Motor neuron (in vitro differentiated cells): ENCODE results near the gene DDR1. TPM values are rescaled to one million over a fixed set of nuclear protein-coding genes. Genes with fewer than 3 reads are reported as not detected.
A peak's percentile ranks its signal among the peaks of the same experiment; 100 is the strongest.
"Not testable (repeated sequence)": the region's sequence is repeated elsewhere in the genome, so short reads cannot be mapped to it uniquely, and the experiment has no call there.

ENCODE experiments used
- ATAC-seq, 8 experiments: fragments of 200-7000 bp; cut with Tn5 transposase; replicated peaks in 6 of 8; 2 replicates each; pipeline ENCODE4 v1.8.0; 2021; ENCODE audit warnings: mild to moderate bottlenecking in 8 of 8, moderate library complexity in 8 of 8
- H3K27ac ChIP-seq, 2 donors: fragments of 250-450 bp; sonication (Bioruptor Pico); 2 replicates each; pipeline ENCODE4 v1.9.0; 2021; ENCODE audit warnings: antibody characterized with exemption in 2 of 2, mild to moderate bottlenecking in 2 of 2, moderate library complexity in 1 of 2
- H3K4me1 ChIP-seq, 2 donors: fragments of 250-450 bp; sonication (Bioruptor Pico); replicated peaks in 1 of 2; 2 replicates each; pipeline ENCODE4 v1.6.1; 2021; ENCODE audit warnings: antibody characterized with exemption in 2 of 2, mild to moderate bottlenecking in 2 of 2, moderate library complexity in 1 of 2
- H3K4me3 ChIP-seq, 5 donors: fragments of 250-450 bp; sonication (Bioruptor Pico); 2 replicates each; pipeline ENCODE4 v1.9.0; 2021; ENCODE audit warnings: antibody characterized with exemption in 5 of 5, mild to moderate bottlenecking in 5 of 5, moderate library complexity in 4 of 5
- WGBS, 10 experiments: fragments of 450-650 bp; shearing (Covaris generic); methylation state at CpG; one replicate each; pipeline ENCODE4 v1.0.0; 2022; 5-methylcytosine and 5-hydroxymethylcytosine counted together
- in situ Hi-C, 9 experiments: fragments of 400-800 bp; cut with MboI; loops; one replicate each; pipeline ENCODE4 v1.15.0; 2021; ENCODE audit warnings: low sequenced_read_pairs in 9 of 9, low pct_unique_long_range_greater_than_20kb in 2 of 9; ENCODE audit not compliant: unreplicated experiment in 9 of 9
- total RNA-seq, 8 experiments: library from RNA; unstranded; fragments of 300-600 nt; gene quantifications; 2 replicates each; pipeline versions ENCODE4 v1.2.3 to v1.2.4, GENCODE V29; 2022

Gene DDR1
- total RNA-seq, 8 experiments from 2014 or later: 24.1 to 369 (median 138) TPM

- in situ Hi-C loops: no loop called here
- WGBS, 10 experiments: 4 to 100% (median 40%) methylated on average over 1 to 5 of the region's 5 CpGs; no CpG with 5 or more reads in 1 of the 10 experiments
- peak overlapping the region in 1 of 2 donors; percentile 54 for H3K27ac ChIP-seq
- peak in 6 of 8 experiments; percentile 31 to 91 (median 84) for ATAC-seq
- H3K4me3 ChIP-seq: no peak overlapping the region
- peaks cover 23 to 25% of the 10 kb centered on the region in 2 donors for H3K4me1 ChIP-seq
Measured at GRCh38 chr6:30857549-30857948, 26.8 kb upstream of the DDR1 start.

DNA sequence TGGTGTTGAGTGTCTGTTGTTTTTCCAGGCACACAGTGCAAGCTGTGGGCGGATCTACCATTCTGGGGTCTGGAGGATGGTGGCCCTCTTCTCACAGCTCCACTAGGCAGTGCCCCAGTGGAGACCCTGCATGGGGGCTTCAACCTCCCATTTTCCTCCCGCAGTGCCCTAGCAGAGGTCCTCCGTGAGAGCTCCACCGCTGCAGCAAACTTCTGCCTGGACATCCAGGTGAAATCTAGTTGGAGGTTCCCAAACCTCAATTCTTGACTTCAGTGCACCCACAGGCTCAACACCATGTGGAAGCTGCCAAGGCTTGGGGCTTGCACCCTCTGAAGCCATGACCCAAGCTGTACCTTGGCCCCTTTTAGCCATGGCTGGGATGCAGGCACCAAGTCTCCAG is 24.6 kb upstream of the DDR1 start:
- H3K4me3 ChIP-seq, in situ Hi-C loops, ATAC-seq, H3K27ac ChIP-seq: not testable (repeated sequence)
- H3K4me1 ChIP-seq: peaks cover 23 to 25% of the 10 kb centered on the region in 2 donors
- 100% methylated on average over 1 to 2 of the region's 4 CpGs; no CpG with 5 or more reads in 8 of the 10 experiments for WGBS, 10 experiments

- no peak for ATAC-seq
- H3K27ac ChIP-seq: no peak overlapping the region
- WGBS, 10 experiments: 13 to 90% (median 61%) methylated on average over 1 to 3 of the region's 3 CpGs
- in situ Hi-C loops: no loop called here
- peaks cover 17 to 18% of the 10 kb centered on the region in 2 donors for H3K4me1 ChIP-seq
- H3K4me3 ChIP-seq: no peak overlapping the region
Measured at GRCh38 chr6:30861257-30862048, 22.9 kb upstream of the DDR1 start.

DNA sequence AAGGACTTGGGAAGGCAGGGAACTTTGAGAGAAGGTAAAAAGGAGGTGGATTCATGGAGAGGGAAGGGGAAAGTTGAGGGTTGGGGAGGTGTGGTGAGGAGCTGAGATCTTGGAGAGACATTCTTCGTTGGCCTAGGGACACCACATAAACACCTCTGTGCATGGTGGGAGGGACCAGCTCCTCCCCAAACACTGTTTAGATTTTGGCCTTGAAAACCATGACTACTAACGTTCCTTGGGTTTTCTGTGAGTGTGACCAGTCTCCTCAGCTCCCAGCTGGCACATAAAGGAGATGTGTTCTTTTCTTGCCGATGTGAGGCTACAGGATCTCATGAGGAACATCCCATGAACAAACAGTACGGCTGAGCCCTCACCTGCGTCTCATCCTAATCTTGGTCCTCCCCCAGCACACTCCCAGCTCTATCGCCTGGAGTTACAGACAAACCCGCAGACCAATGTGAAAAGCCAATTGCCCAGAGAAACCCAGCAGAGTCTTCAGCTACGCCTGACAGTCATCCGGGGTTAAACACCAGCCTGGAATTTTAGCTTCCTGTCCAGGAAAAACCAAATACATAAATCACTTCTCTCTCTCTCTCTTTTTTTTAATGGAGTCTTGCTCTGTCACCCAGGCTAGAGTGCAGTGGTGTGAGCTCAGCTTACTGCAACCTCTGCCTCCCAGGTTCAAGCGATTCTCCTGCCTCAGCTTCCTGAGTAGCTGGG is 22.0 kb upstream of the DDR1 start:
- no peak for ATAC-seq
- 38 to 100% (median 78%) methylated on average over 1 to 8 of the region's 10 CpGs; no CpG with 5 or more reads in 1 of the 10 experiments for WGBS, 10 experiments

GRCh38 chr6:30864325-30864724 is 20.0 kb upstream of the DDR1 start:
- Histone ChIP-seq H3K4me1 (no peaks in the 10 kb centered on the region), H3K4me3 (no peak overlapping the region), H3K27ac (no peak overlapping the region)
- 40 to 100% (median 82%) methylated on average over 1 to 4 of the region's 4 CpGs; no CpG with 5 or more reads in 5 of the 10 experiments for WGBS, 10 experiments
- in situ Hi-C loops: no loop called here
- ATAC-seq: no peak

More for the DNA sequence above, 22.0 kb upstream of the DDR1 start:
- no peak overlapping the region for H3K4me3 ChIP-seq
- H3K4me1 ChIP-seq: peaks cover 8 to 9% of the 10 kb centered on the region in 2 donors
- in situ Hi-C loops: no loop called here
- no peak overlapping the region for H3K27ac ChIP-seq

GRCh38 chr6:30869241-30869749 is 15.0 kb upstream of the DDR1 start:
- H3K4me3 ChIP-seq, H3K27ac ChIP-seq, ATAC-seq, in situ Hi-C loops, H3K4me1 ChIP-seq: not testable (repeated sequence)
- WGBS, 10 experiments: 10 to 85% (median 69%) methylated on average over 1 to 9 of the region's 12 CpGs; no CpG with 5 or more reads in 1 of the 10 experiments

- H3K4me1 ChIP-seq: no peaks in the 10 kb centered on the region
- ATAC-seq: no peak
- in situ Hi-C loops: loop anchor here in 2 of 9 experiments (10.0 kb wide), 1 partner anchor 46 kb away; no protein-coding TSS in a partner anchor
- no peak overlapping the region for H3K27ac ChIP-seq
- no peak overlapping the region for H3K4me3 ChIP-seq
Measured at GRCh38 chr6:30870546-30870945, 13.8 kb upstream of the DDR1 start.

GRCh38 chr6:30871592-30872183 is 12.6 kb upstream of the DDR1 start:
- Histone ChIP-seq H3K4me1 (no peaks in the 10 kb centered on the region), H3K4me3 (no peak overlapping the region), H3K27ac (no peak overlapping the region)
- WGBS, 10 experiments: 65 to 83% (median 70%) methylated on average over 1 to 4 of the region's 4 CpGs
- ATAC-seq: no peak
- in situ Hi-C loops: loop anchor here in 2 of 9 experiments (10.0 kb wide), 1 partner anchor 47 kb away; no protein-coding TSS in a partner anchor

DNA sequence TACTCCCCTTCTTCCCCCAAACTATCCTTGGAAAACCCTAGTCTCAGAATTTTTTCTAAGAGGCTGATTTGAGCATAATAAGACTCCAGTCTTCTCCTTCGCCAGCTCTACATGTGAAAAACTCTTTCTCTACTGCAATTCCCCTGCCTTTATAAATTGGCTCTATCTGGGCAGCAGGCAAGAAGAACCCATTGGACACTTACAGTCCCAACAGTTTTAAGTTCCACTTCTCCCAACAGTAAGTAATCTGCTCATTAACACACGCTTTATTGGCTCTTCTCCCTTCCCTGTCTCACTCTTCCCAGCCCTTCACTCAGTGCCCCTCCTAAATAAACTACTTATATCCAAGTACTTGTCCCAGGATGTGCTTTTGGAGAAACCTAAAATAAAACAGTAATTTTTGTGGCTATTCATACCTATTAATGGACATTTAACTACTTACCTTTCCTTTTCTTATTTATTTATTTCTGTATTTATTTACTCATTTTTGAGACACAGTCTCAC is 11.1 kb upstream of the DDR1 start:
- in situ Hi-C loops: loop anchor here in 2 of 9 experiments (10.0 kb wide), 1 partner anchor 48 kb away; no protein-coding TSS in a partner anchor
- no peak overlapping the region for H3K27ac ChIP-seq
- ATAC-seq: no peak
- H3K4me3 ChIP-seq: no peak overlapping the region
- H3K4me1 ChIP-seq: peaks cover 6 to 12% of the 10 kb centered on the region in 2 donors
- 69 to 100% (median 91%) methylated on average over 1 to 2 of the region's 2 CpGs; no CpG with 5 or more reads in 1 of the 10 experiments for WGBS, 10 experiments

DNA sequence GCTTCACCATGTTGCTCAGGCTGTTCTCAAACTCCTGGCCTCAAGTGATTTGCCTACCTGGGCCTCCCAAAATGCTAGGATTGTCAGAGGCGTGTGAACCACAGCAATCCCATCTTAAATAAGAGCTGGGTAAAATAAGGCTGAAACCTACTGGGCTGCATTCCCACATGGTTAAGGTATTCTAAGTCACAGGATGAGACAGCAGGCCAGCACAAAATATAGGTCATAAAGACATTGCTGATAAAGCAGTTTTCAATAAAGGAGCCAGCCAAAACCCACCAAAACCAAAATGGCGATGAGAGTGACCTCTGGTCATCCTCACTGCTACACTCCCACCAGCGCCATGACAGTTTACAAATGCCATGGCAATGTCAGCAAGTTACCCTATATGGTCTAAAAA is 10.5 kb upstream of the DDR1 start:
- not testable (repeated sequence) for ATAC-seq, H3K4me3 ChIP-seq, H3K27ac ChIP-seq
- in situ Hi-C loops: loop anchor here in 2 of 9 experiments (10.0 kb wide), 1 partner anchor 49 kb away; no protein-coding TSS in a partner anchor
- 90 to 100% (median 93%) methylated on average over 1 to 3 of the region's 3 CpGs; no CpG with 5 or more reads in 7 of the 10 experiments for WGBS, 10 experiments
- H3K4me1 ChIP-seq: peaks cover 6 to 13% of the 10 kb centered on the region in 2 donors

GRCh38 chr6:30875244-30876038 is 8.9 kb upstream of the DDR1 start:
- in situ Hi-C loops: loop anchor here in 2 of 9 experiments (10.0 kb wide), 1 partner anchor 51 kb away; no protein-coding TSS in a partner anchor
- Histone ChIP-seq H3K27ac (no peak overlapping the region), H3K4me3 (no peak overlapping the region), H3K4me1 (peaks cover 16 to 22% of the 10 kb centered on the region in 2 donors)
- 64 to 89% (median 83%) methylated on average over 1 to 17 of the region's 18 CpGs for WGBS, 10 experiments
- no peak for ATAC-seq
